H1 (cell line): ENCODE results near the gene UBAP1. TPM values are rescaled to one million over a fixed set of nuclear protein-coding genes. Genes with fewer than 3 reads are reported as not detected.

Experiments used
- CTCF ChIA-PET: fragments of 300-600 bp; sonication (Branson Sonifier 250); formaldehyde crosslinking; loops from one replicate; lab custom pipeline; 2021; ENCODE audit not compliant: partially characterized antibody; lab: Charles Lee
- POLR2A ChIA-PET: fragments of 300-600 bp; sonication (Branson Sonifier 250); formaldehyde crosslinking; loops from one replicate; lab custom pipeline; 2021; ENCODE audit warnings: inconsistent platforms; ENCODE audit not compliant: partially characterized antibody; lab: Charles Lee
- DNase-seq, 2 experiments: peaks; one replicate each; pipeline versions ENCODE4 v3.0.0 to v3.0.0-alpha.2; 2010 to 2022; ENCODE audit warnings: low spot score in 2 of 2, low read depth in 1 of 2, mixed read lengths in 1 of 2
- FAIRE-seq: peaks from 2 replicates; lab custom pipeline; 2011; peaks lifted over from hg19 to GRCh38; lab: Jason Lieb, UNC
- H2AFZ ChIP-seq: 2 replicates; pipeline ENCODE4 v1.8.1; 2012; ENCODE audit warnings: low read length, inconsistent platforms
- H2AK5ac ChIP-seq: 2 replicates; pipeline ENCODE4 v1.6.1; 2013; ENCODE audit warnings: low read depth, low read length
- H2BK120ac ChIP-seq: replicated peaks from 2 replicates; pipeline ENCODE3; 2013; ENCODE audit warnings: low read depth, low read length, inconsistent platforms
- H2BK12ac ChIP-seq: 2 replicates; pipeline ENCODE4 v1.6.1; 2013; ENCODE audit warnings: low read depth, low read length
- H2BK15ac ChIP-seq: 2 replicates; pipeline ENCODE4 v1.6.1; 2013; ENCODE audit warnings: low read length
- H2BK20ac ChIP-seq: 2 replicates; pipeline ENCODE4 v1.6.1; 2013; ENCODE audit warnings: low read length
- H2BK5ac ChIP-seq: 2 replicates; pipeline ENCODE4 v1.6.1; 2013; ENCODE audit warnings: low read depth, low read length
- H3K14ac ChIP-seq: 2 replicates; pipeline ENCODE4 v1.6.1; 2013; ENCODE audit warnings: inconsistent platforms; ENCODE audit not compliant: insufficient read length
- H3K18ac ChIP-seq: 2 replicates; pipeline ENCODE4 v1.6.1; 2013; ENCODE audit warnings: low read length; ENCODE audit errors: extremely low read depth
- H3K23ac ChIP-seq: 2 replicates; pipeline ENCODE4 v1.6.1; 2013; ENCODE audit warnings: inconsistent platforms; ENCODE audit not compliant: insufficient read length
- H3K23me2 ChIP-seq: 2 replicates; pipeline ENCODE4 v1.6.1; 2013; ENCODE audit warnings: low read depth, low read length
- H3K27ac ChIP-seq: 2 replicates; pipeline ENCODE4 v1.6.1; 2011; ENCODE audit warnings: low read depth, low read length, inconsistent platforms
- H3K27me3 ChIP-seq, 4 experiments: replicated peaks in 1 of 4; 1 replicate in 1 of 4; 2 replicates in 3 of 4; pipeline versions ENCODE4 v1.6.1 to v1.8.1; 2011 to 2013; ENCODE audit warnings: low read length in 3 of 4, mild to moderate bottlenecking in 3 of 4, inconsistent platforms in 2 of 4, mixed read lengths in 2 of 4, moderate library complexity in 1 of 4; ENCODE audit not compliant: control insufficient read depth in 3 of 4, insufficient read depth in 3 of 4; ENCODE audit errors: extremely low read depth in 1 of 4
- H3K36me3 ChIP-seq, 4 experiments: 2 replicates each; pipeline versions ENCODE4 v1.6.1 to v1.8.1; 2011 to 2013; ENCODE audit warnings: mild to moderate bottlenecking in 4 of 4, low read length in 3 of 4, moderate library complexity in 2 of 4, control low read depth in 1 of 4, inconsistent platforms in 1 of 4; ENCODE audit not compliant: insufficient read depth in 4 of 4, control insufficient read depth in 2 of 4
- H3K4ac ChIP-seq: replicated peaks from 2 replicates; pipeline ENCODE3; 2013; ENCODE audit warnings: low read length, low read depth, mixed read lengths, inconsistent platforms; ENCODE audit not compliant: insufficient read length
- H3K4me1 ChIP-seq, 4 experiments: replicated peaks in 1 of 4; 1 replicate in 1 of 4; 2 replicates in 3 of 4; pipeline versions ENCODE4 v1.6.1 to v1.8.1; 2011 to 2013; ENCODE audit warnings: low read length in 3 of 4, inconsistent platforms in 2 of 4, mixed read lengths in 1 of 4; ENCODE audit not compliant: insufficient read depth in 4 of 4, control insufficient read depth in 3 of 4
- H3K4me2 ChIP-seq, 2 experiments: 2 replicates each; pipeline versions ENCODE4 v1.6.1 to v1.8.1; 2011 to 2013; ENCODE audit warnings: low read depth in 2 of 2, low read length in 2 of 2, control low read depth in 1 of 2, inconsistent platforms in 1 of 2, mild to moderate bottlenecking in 1 of 2; ENCODE audit not compliant: insufficient read depth in 1 of 2
- H3K4me3 ChIP-seq, 4 experiments: fragments of 200-600, 300-600 bp in 1 of 4; sonication (generic), shearing (Covaris generic), sonication (Bioruptor Twin) in 1 of 4; 2 replicates each; pipeline versions ENCODE4 v1.5.1 to v1.8.1; 2011 to 2016; ENCODE audit warnings: low read length in 4 of 4, low read depth in 3 of 4, control low read depth in 2 of 4, inconsistent platforms in 2 of 4, mild to moderate bottlenecking in 2 of 4, mixed read lengths in 1 of 4, moderate library complexity in 1 of 4; ENCODE audit not compliant: insufficient read depth in 2 of 4; ENCODE audit errors: extremely low read depth in 1 of 4
- H3K56ac ChIP-seq: replicated peaks from 2 replicates; pipeline ENCODE3; 2013; ENCODE audit warnings: low read depth, mild to moderate bottlenecking, mixed read lengths, low read length, inconsistent platforms; ENCODE audit not compliant: insufficient read length
- H3K79me1 ChIP-seq: 2 replicates; pipeline ENCODE4 v1.6.1; 2013; ENCODE audit warnings: low read depth, low read length, control low read depth
- H3K79me2 ChIP-seq, 2 experiments: 2 replicates each; pipeline versions ENCODE4 v1.6.1 to v1.8.1; 2012 to 2013; ENCODE audit warnings: low read length in 2 of 2, mild to moderate bottlenecking in 2 of 2, inconsistent platforms in 1 of 2; ENCODE audit not compliant: insufficient read depth in 2 of 2, control insufficient read depth in 1 of 2
- H3K9ac ChIP-seq, 4 experiments: replicated peaks in 1 of 4; 1 replicate in 1 of 4; 2 replicates in 3 of 4; pipeline versions ENCODE4 v1.6.1 to v1.8.1; 2011 to 2013; ENCODE audit warnings: low read depth in 3 of 4, low read length in 3 of 4, control low read depth in 2 of 4, mild to moderate bottlenecking in 2 of 4, moderate library complexity in 2 of 4, inconsistent platforms in 1 of 4; ENCODE audit errors: extremely low read depth in 1 of 4
- H3K9me3 ChIP-seq, 2 experiments: 2 replicates each; pipeline versions ENCODE4 v1.6.1 to v1.8.1; 2012 to 2013; ENCODE audit warnings: mild to moderate bottlenecking in 2 of 2, moderate library complexity in 2 of 2, control low read depth in 1 of 2, inconsistent platforms in 1 of 2, low read depth in 1 of 2, low read length in 1 of 2, mixed read lengths in 1 of 2; ENCODE audit not compliant: insufficient read depth in 2 of 2
- H4K20me1 ChIP-seq, 2 experiments: replicated peaks in 1 of 2; 2 replicates each; pipeline versions ENCODE3 to v1.8.1; 2011 to 2013; ENCODE audit warnings: inconsistent platforms in 2 of 2, low read length in 2 of 2, mild to moderate bottlenecking in 1 of 2; ENCODE audit not compliant: insufficient read depth in 2 of 2, control insufficient read depth in 1 of 2
- H4K5ac ChIP-seq: 2 replicates; pipeline ENCODE4 v1.6.1; 2013; ENCODE audit warnings: low read length, low read depth, mixed read lengths, inconsistent platforms; ENCODE audit not compliant: insufficient read length
- H4K8ac ChIP-seq: 2 replicates; pipeline ENCODE4 v1.8.0; 2013; ENCODE audit warnings: mild to moderate bottlenecking, moderate library complexity, low read length, inconsistent platforms; ENCODE audit not compliant: insufficient read depth; ENCODE audit errors: extremely low read depth
- H4K91ac ChIP-seq: replicated peaks from 2 replicates; pipeline ENCODE3; 2013; ENCODE audit warnings: low read length, mixed read lengths, inconsistent platforms; ENCODE audit not compliant: insufficient read length
- BRCA1 ChIP-seq: IDR thresholded peaks from 2 replicates; pipeline ENCODE4 v1.6.1; 2012; ENCODE audit warnings: low read depth, low read length, improper control_type of control experiment
- CHD2 ChIP-seq: IDR thresholded peaks from 2 replicates; pipeline ENCODE4 v1.6.1; 2012; ENCODE audit warnings: low read length, improper control_type of control experiment
- CTCF ChIP-seq, 3 experiments: IDR thresholded peaks; 1 replicate in 2 of 3; 2 replicates in 1 of 3; pipeline versions ENCODE4 v1.5.1 to v1.6.1; 2011; ENCODE audit warnings: low read length in 3 of 3, mild to moderate bottlenecking in 3 of 3, inconsistent platforms in 2 of 3, low read depth in 1 of 3, moderate library complexity in 1 of 3; ENCODE audit not compliant: insufficient read depth in 1 of 3; ENCODE audit errors: control extremely low read depth in 1 of 3
- HDAC6 ChIP-seq: IDR thresholded peaks from one replicate; pipeline ENCODE4 v1.7.1; 2012; ENCODE audit warnings: low read depth, mild to moderate bottlenecking, inconsistent platforms, low read length, moderate library complexity
- JUND ChIP-seq: IDR thresholded peaks from 2 replicates; pipeline ENCODE4 v1.6.1; 2011; ENCODE audit warnings: mild to moderate bottlenecking, improper control_type of control experiment, low read length
- KDM1A ChIP-seq: fragments of 200-600, 300-600 bp; sonication (generic); IDR thresholded peaks from 2 replicates; pipeline ENCODE4 v1.7.1; 2016; ENCODE audit warnings: mild to moderate bottlenecking, low read length, borderline replicate concordance
- KDM4A ChIP-seq: IDR thresholded peaks from one replicate; pipeline ENCODE4 v1.7.1; 2012; ENCODE audit warnings: low read depth, mild to moderate bottlenecking, moderate library complexity, low read length, inconsistent platforms; ENCODE audit not compliant: severe bottlenecking
- KDM5A ChIP-seq: fragments of 200-600 bp; IDR thresholded peaks from 2 replicates; pipeline ENCODE4 v1.7.1; 2012; ENCODE audit warnings: mild to moderate bottlenecking, low read length, inconsistent platforms, mixed read lengths
- POLR2AphosphoS5 ChIP-seq: IDR thresholded peaks from 2 replicates; pipeline ENCODE4 v1.6.1; 2011; ENCODE audit warnings: low read depth, low read length
- RNF2 ChIP-seq: fragments of 200-900, 300-1000 bp; sonication (generic); IDR thresholded peaks from 2 replicates; pipeline ENCODE4 v1.7.1; 2016; ENCODE audit warnings: borderline replicate concordance, low read depth, mild to moderate bottlenecking, antibody characterized with exemption, low read length; ENCODE audit not compliant: poor library complexity, severe bottlenecking; ENCODE audit errors: missing control alignments
- SP1 ChIP-seq: IDR thresholded peaks from 2 replicates; pipeline ENCODE4 v1.6.1; 2011; ENCODE audit warnings: low read depth, low read length
- SP2 ChIP-seq: IDR thresholded peaks from 2 replicates; pipeline ENCODE4 v1.6.1; 2012; ENCODE audit warnings: mild to moderate bottlenecking, low read length, inconsistent platforms
- YY1 ChIP-seq: IDR thresholded peaks from 2 replicates; pipeline ENCODE4 v1.6.1; 2011; ENCODE audit warnings: low read depth, mild to moderate bottlenecking, low read length
- polyA plus RNA-seq, 7 experiments: library from polyadenylated mRNA; depleted of rRNA in 3 of 7; stranded (reverse) in 5 of 7; unstranded in 2 of 7; fragments of >200 nt in 5 of 7; fragments of 200-250 nt in 2 of 7; gene quantifications; 1 replicate in 5 of 7; 2 replicates in 1 of 7; 4 replicates in 1 of 7; pipeline versions ENCODE4 v1.2.1 to v1.2.3, GENCODE V29; 2011 to 2013; ENCODE audit warnings: missing spikeins in 2 of 7, mixed read lengths in 2 of 7
- total RNA-seq: library from RNA; stranded (reverse); fragmentation: NEBNext Ultra II Directional; extraction: Animal tissue kit (Norgen Biotek cat#: 25700); gene quantifications from 2 replicates; pipeline ENCODE4 v1.2.1, GENCODE V29; 2021

Gene UBAP1
- total and polyA plus RNA-seq, 2 of the 8 experiments (the other 6 are each of a cell fraction or from before 2014, with no cell fraction given), result 31.3 to 31.4 TPM

DNA sequence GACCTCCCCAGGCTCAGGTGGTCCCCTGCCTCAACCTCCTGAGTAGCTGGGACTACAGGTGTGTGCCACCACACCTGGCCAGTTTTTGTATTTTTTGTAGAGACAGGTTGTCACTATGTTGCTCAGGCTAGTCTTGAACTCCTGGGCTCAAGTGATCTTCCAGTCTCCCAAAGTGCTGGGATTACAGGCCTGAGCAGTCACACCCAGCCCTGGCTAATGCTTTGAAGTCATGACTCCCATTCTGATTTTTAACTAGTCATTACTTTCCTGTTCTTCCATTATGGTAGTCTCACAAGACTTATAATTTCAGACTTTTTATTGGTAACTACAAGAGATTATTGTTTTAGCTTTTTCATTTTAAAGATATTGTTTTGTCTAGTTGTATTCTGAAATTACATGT is 26.3 kb downstream of the UBAP1 start:
- H2BK15ac ChIP-seq, result no peak overlapping the region
- peaks cover 0 to 83% of the 10 kb centered on the region in 2 experiments; a peak in 3 of 4 replicates for H3K79me2 ChIP-seq
- H4K8ac ChIP-seq, result no peak overlapping the region
- no peak overlapping the region for H3K27ac ChIP-seq
- H3K18ac ChIP-seq, result no peak overlapping the region
- no peak overlapping the region for H3K4ac ChIP-seq
- no peak overlapping the region for H2BK5ac ChIP-seq
- no peak overlapping the region for H3K4me3 ChIP-seq
- H3K27me3 ChIP-seq, result no peaks in the 10 kb centered on the region
- no peaks in the 10 kb centered on the region for H3K9me3 ChIP-seq
- no peak overlapping the region for H2BK12ac ChIP-seq
- no peak overlapping the region for H3K56ac ChIP-seq
- no peaks in the 10 kb centered on the region; a peak in 1 of 8 replicates for H3K36me3 ChIP-seq
- POLR2A ChIA-PET, result interaction anchor here (0.9 kb wide), 1 partner anchor 26 kb away, joined by 3 read pairs; the partner anchor contains the start of gene UBAP1
- no peaks in the 10 kb centered on the region for H3K23me2 ChIP-seq
- no peak overlapping the region for H3K23ac ChIP-seq
- no peak overlapping the region for H2AK5ac ChIP-seq
- H3K79me1 ChIP-seq, result no peaks in the 10 kb centered on the region
- no peak overlapping the region for H2BK20ac ChIP-seq
- no peak overlapping the region for H3K14ac ChIP-seq
- H2BK120ac ChIP-seq, result no peak overlapping the region
- H3K4me2 ChIP-seq, result no peak overlapping the region
- no peak for DNase-seq
- FAIRE-seq, result no peak
- H4K91ac ChIP-seq, result no peak overlapping the region
- no peak overlapping the region for H3K9ac ChIP-seq
- CTCF ChIA-PET, result interaction anchor here (1.1 to 1.6 kb wide), 4 partner anchors 12 to 61 kb away, joined by 3 to 5 read pairs (median 5); no protein-coding TSS in a partner anchor
- no peak overlapping the region for H2AFZ ChIP-seq
- no peaks in the 10 kb centered on the region for H3K4me1 ChIP-seq
- H4K20me1 ChIP-seq, result no peaks in the 10 kb centered on the region
- H4K5ac ChIP-seq, result no peak overlapping the region
- TF ChIP-seq RNF2 (no peak), SP1 (no peak), YY1 (no peak), JUND (no peak), HDAC6 (no peak), KDM1A (no peak), CHD2 (no peak), KDM5A (no peak), CTCF (IDR thresholded peaks at IDR 0.05; ENCODE audit: control extremely low read depth in 1 of 3, insufficient read depth in 1 of 3, low read depth in 1 of 3, low read length in 3 of 3) (no peak), POLR2AphosphoS5 (no peak), KDM4A (no peak), SP2 (no peak), BRCA1 (no peak)
